PFSK-1 (cell line): ENCODE results near the gene AP3S1.

Experiments used
- POLR2AphosphoS5 ChIP-seq: IDR thresholded peaks from 2 replicates; pipeline ENCODE4 v1.6.1; 2012; ENCODE audit warnings: low read depth, mild to moderate bottlenecking, control low read depth, low read length, moderate library complexity
- TAF1 ChIP-seq: IDR thresholded peaks from 2 replicates; pipeline ENCODE4 v1.6.1; 2012; ENCODE audit warnings: low read length, control low read depth, borderline replicate concordance; ENCODE audit not compliant: insufficient read depth
- TF ChIP-seq, protein P1 (sequence below), 2 experiments: IDR thresholded peaks; 2 replicates each; pipeline versions ENCODE4 v1.6.1 to v1.8.0; 2011 to 2012; ENCODE audit warnings: low read depth in 2 of 2, low read length in 2 of 2, control low read depth in 1 of 2, inconsistent platforms in 1 of 2, mild to moderate bottlenecking in 1 of 2, moderate library complexity in 1 of 2; ENCODE audit not compliant: insufficient read depth in 1 of 2

DNA sequence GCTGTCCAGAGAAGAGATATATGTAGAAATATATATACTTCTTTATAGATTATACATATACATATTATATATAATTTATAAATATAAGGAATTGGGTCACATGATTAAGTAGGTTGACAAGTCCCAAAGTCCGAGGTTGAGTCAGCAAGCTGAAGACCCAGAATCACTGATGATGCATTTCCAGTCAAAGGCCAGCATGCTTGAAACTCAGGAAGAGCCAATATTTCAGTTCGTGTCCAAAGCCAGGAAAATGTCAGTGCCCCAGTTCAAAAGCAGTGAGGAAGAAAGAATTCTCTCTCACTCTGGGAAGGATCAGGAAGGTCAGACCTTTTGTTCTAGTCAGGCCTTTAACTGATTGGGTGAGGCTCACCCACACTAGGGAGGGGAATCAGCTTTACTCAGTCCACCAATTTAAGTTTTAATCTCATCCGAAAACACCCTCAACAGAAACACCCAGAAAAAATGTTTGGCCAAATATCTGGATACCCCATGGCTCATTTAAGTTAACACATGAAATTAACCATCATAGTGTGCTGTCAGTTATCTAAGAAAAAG is 78.5 kb downstream of the AP3S1 start:
- TF ChIP-seq TAF1: no peak
- no peak for TF ChIP-seq POLR2AphosphoS5
- TF ChIP-seq, protein P1, sequence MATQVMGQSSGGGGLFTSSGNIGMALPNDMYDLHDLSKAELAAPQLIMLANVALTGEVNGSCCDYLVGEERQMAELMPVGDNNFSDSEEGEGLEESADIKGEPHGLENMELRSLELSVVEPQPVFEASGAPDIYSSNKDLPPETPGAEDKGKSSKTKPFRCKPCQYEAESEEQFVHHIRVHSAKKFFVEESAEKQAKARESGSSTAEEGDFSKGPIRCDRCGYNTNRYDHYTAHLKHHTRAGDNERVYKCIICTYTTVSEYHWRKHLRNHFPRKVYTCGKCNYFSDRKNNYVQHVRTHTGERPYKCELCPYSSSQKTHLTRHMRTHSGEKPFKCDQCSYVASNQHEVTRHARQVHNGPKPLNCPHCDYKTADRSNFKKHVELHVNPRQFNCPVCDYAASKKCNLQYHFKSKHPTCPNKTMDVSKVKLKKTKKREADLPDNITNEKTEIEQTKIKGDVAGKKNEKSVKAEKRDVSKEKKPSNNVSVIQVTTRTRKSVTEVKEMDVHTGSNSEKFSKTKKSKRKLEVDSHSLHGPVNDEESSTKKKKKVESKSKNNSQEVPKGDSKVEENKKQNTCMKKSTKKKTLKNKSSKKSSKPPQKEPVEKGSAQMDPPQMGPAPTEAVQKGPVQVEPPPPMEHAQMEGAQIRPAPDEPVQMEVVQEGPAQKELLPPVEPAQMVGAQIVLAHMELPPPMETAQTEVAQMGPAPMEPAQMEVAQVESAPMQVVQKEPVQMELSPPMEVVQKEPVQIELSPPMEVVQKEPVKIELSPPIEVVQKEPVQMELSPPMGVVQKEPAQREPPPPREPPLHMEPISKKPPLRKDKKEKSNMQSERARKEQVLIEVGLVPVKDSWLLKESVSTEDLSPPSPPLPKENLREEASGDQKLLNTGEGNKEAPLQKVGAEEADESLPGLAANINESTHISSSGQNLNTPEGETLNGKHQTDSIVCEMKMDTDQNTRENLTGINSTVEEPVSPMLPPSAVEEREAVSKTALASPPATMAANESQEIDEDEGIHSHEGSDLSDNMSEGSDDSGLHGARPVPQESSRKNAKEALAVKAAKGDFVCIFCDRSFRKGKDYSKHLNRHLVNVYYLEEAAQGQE (IDR thresholded peaks at IDR 0.05; ENCODE audit: insufficient read depth in 1 of 2, low read depth in 2 of 2, low read length in 2 of 2): no peak
